SJCRH30 (cell line): ENCODE measurements around the gene SLC48A1. TPM values are rescaled to one million over a fixed set of nuclear protein-coding genes. Genes with fewer than 3 reads are reported as not detected.

ENCODE experiments used
- DNase-seq, 2 experiments: peaks; one replicate each; pipeline ENCODE4 v3.0.0-alpha.2; 2015 to 2020
- H3K27ac ChIP-seq: fragments of 250-450 bp; sonication (Bioruptor Pico); 2 replicates; pipeline ENCODE4 v1.5.1; 2020; ENCODE audit warnings: mild to moderate bottlenecking, moderate library complexity
- H3K27me3 ChIP-seq: fragments of 250-450 bp; sonication (Bioruptor Pico); 2 replicates; pipeline ENCODE4 v1.5.1; 2020; ENCODE audit warnings: mild to moderate bottlenecking, moderate library complexity
- H3K36me3 ChIP-seq: fragments of 250-450 bp; sonication (Bioruptor Pico); 2 replicates; pipeline ENCODE4 v1.5.1; 2020; ENCODE audit warnings: mild to moderate bottlenecking, moderate library complexity
- H3K4me1 ChIP-seq: fragments of 250-450 bp; sonication (Bioruptor Pico); 2 replicates; pipeline ENCODE4 v1.5.1; 2020; ENCODE audit warnings: mild to moderate bottlenecking, moderate library complexity
- H3K4me3 ChIP-seq: fragments of 250-450 bp; sonication (Bioruptor Pico); 2 replicates; pipeline ENCODE4 v1.5.1; 2020; ENCODE audit warnings: mild to moderate bottlenecking, moderate library complexity
- H3K9me3 ChIP-seq: fragments of 250-450 bp; sonication (Bioruptor Pico); replicated peaks from 2 replicates; pipeline ENCODE4 v1.5.1; 2020; ENCODE audit warnings: mild to moderate bottlenecking, moderate library complexity
- total RNA-seq: library from RNA; depleted of rRNA; stranded (reverse); fragments of >200 nt; shearing (Covaris generic); gene quantifications from 2 replicates; pipeline ENCODE4 v1.2.3, GENCODE V29; 2014; rRNA removed

The SLC48A1 gene
- 1.1 and 1.4 TPM in 2 replicates for total RNA-seq

DNA sequence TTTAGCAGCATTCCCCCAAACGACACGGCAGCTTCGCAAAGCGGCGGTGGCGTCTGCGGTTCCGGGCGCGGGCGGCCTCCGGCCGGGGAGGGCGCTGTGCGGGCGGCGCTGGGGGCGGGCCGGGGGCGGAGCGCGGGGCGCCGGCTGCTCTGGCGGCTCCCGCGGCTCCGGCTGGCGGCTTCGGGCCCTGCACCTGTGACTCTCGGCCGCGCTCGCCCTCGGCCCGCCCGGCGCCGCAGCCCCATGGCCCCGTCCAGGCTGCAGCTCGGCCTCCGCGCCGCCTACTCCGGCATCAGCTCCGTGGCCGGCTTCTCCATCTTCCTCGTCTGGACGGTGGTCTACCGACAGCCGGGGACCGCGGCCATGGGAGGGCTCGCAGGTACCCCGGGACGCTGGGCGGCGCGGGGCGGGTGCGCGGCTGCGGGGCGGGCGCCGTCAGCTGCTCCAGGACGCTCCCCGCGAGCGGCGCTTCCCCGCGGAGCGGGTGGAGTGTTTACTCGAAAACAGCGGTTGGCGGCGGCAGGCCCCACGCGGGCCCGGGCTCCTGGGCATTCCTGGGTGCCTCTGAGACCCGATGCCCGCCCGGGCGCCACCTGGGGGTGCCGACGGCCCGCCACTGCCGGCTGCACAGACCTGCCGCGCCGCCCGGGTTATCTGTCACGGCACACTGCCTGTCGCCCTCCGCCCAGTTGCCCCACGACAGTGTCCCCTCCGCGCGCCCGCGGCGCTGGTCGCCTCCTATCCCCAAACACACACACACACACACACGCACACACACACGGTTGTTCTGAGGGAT lies at the start of gene SLC48A1:
Gene SLC48A1 (plus strand): TSS at position 177 of the 796 bp plus-strand sequence. CDS start 67 bp downstream, at position 244.
- Histone ChIP-seq H3K27ac (no peak within 1 kb of the TSS), H3K4me3 (peak within 1 kb of the TSS; percentile 66), H3K9me3 (no peaks in the 10 kb centered on the region), H3K36me3 (no peaks in the 10 kb centered on the region), H3K4me1 (peaks cover 8% of the 10 kb centered on the region), H3K27me3 (no peaks in the 10 kb centered on the region)
- DNase-seq = peak; percentile 65 to 79

- DNase-seq = no peak
- Histone ChIP-seq H3K27ac (no peak within 1 kb of the TSS), H3K4me1 (peaks cover 23% of the 10 kb centered on the region), H3K9me3 (no peaks in the 10 kb centered on the region), H3K4me3 (no peak within 1 kb of the TSS), H3K36me3 (no peaks in the 10 kb centered on the region), H3K27me3 (no peaks in the 10 kb centered on the region)
Observed at GRCh38 chr12:47725091-47725772, 47.8 kb upstream of the SLC48A1 start, which contains the start of gene ENDOU. TSS of gene ENDOU (minus strand) at chr12:47725490. CDS start at chr12:47725413, 77 bp downstream.

GRCh38 chr12:47725893-47726292 lies 47.1 kb upstream of the SLC48A1 start:
- no peak overlapping the region for H3K4me3 ChIP-seq
- no peaks in the 10 kb centered on the region for H3K36me3 ChIP-seq
- no peaks in the 10 kb centered on the region for H3K27me3 ChIP-seq
- no peaks in the 10 kb centered on the region for H3K9me3 ChIP-seq
- H3K27ac ChIP-seq = no peak overlapping the region
- peaks cover 28% of the 10 kb centered on the region for H3K4me1 ChIP-seq
- no peak for DNase-seq

GRCh38 chr12:47729233-47729632 lies 43.8 kb upstream of the SLC48A1 start:
- Histone ChIP-seq H3K36me3 (no peaks in the 10 kb centered on the region), H3K9me3 (no peaks in the 10 kb centered on the region), H3K4me1 (peaks cover 28% of the 10 kb centered on the region), H3K27ac (no peak overlapping the region), H3K4me3 (no peak overlapping the region), H3K27me3 (no peaks in the 10 kb centered on the region)
- DNase-seq = peak; percentile 72 to 74

DNA sequence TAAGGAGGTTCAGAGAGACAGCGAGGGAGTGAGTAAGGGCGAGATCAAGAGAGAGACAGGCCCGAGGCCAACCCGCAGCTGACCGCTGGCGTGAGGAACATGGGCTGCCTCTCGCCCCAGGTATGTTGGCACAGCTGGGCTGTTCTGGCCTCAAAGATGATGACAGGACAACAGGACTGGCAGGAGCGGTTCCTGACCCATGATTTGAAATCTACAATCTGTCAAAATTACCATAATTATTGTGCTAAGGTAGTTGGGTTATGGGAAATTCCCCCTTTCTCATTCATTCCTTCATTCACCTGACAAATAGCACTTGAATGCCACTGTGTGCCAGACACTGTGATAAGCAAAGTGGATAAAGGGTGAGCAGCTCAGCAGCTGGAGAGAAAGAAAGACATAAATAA lies 42.7 kb upstream of the SLC48A1 start:
- Histone ChIP-seq H3K9me3 (no peaks in the 10 kb centered on the region), H3K27me3 (no peaks in the 10 kb centered on the region), H3K36me3 (no peaks in the 10 kb centered on the region), H3K27ac (no peak overlapping the region), H3K4me1 (peaks cover 39% of the 10 kb centered on the region), H3K4me3 (no peak overlapping the region)
- no peak for DNase-seq

DNA sequence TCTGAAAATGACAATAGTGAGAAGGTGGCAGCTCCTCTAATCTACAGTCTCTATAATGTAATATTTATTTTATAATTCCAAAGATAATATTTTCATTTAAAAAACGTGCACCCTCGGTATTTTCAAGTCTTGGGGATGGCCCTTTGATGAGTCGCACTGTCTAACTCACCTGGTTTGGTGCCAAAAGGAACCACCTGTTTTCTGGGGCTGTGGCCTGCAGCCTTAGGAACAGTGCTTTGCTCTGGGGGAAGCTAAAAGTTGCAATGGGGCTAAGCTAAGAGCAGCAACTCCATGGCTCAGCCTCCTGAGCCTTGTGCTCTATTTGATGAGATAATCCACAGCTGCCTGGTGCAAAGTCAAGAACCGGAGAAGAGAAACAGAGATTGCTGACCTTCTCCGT lies 41.3 kb upstream of the SLC48A1 start:
- Histone ChIP-seq H3K9me3 (no peaks in the 10 kb centered on the region), H3K4me1 (peaks cover 32% of the 10 kb centered on the region), H3K27ac (no peak overlapping the region), H3K27me3 (no peaks in the 10 kb centered on the region), H3K4me3 (no peak overlapping the region), H3K36me3 (no peaks in the 10 kb centered on the region)
- no peak for DNase-seq

DNA sequence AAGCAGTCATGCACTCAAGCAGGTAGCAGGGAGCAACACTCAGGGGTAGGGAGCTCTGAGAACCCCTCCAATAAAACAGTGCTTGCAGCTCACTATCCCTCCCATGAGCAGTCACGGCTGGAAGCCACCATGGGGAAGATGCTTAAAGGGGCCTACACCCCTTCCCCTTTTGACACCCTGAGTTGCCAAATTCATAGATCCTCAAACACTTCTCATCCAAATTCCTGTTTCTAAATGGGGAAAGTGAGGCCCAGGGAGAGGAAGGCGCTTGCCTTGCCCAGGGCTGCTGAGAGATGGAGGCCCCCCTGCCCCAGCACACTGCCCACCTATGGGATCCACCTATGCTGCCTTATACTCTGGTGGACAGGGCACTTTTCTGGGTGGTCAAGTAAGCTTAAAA lies 40.5 kb upstream of the SLC48A1 start:
- H3K4me1 ChIP-seq = peaks cover 32% of the 10 kb centered on the region
- H3K36me3 ChIP-seq = no peaks in the 10 kb centered on the region

GRCh38 chr12:47733142-47733541 lies 39.9 kb upstream of the SLC48A1 start:
- Histone ChIP-seq H3K27me3 (no peaks in the 10 kb centered on the region), H3K4me3 (no peak overlapping the region), H3K9me3 (no peaks in the 10 kb centered on the region), H3K4me1 (peaks cover 32% of the 10 kb centered on the region), H3K36me3 (no peaks in the 10 kb centered on the region), H3K27ac (no peak overlapping the region)
- DNase-seq = no peak

More for the DNA sequence above, 40.5 kb upstream of the SLC48A1 start:
- no peak for DNase-seq
- Histone ChIP-seq H3K4me3 (no peak overlapping the region), H3K27ac (no peak overlapping the region), H3K9me3 (no peaks in the 10 kb centered on the region), H3K27me3 (no peaks in the 10 kb centered on the region)

- peaks cover 19% of the 10 kb centered on the region for H3K4me1 ChIP-seq
- H3K36me3 ChIP-seq = no peaks in the 10 kb centered on the region
- DNase-seq = peak; percentile 71 to 73
- H3K27ac ChIP-seq = no peak overlapping the region
- no peaks in the 10 kb centered on the region for H3K27me3 ChIP-seq
- no peaks in the 10 kb centered on the region for H3K9me3 ChIP-seq
- H3K4me3 ChIP-seq = no peak overlapping the region
Observed at GRCh38 chr12:47734725-47735480, 38.1 kb upstream of the SLC48A1 start.

GRCh38 chr12:47735649-47736048 lies 37.4 kb upstream of the SLC48A1 start:
- Histone ChIP-seq H3K4me1 (peaks cover 17% of the 10 kb centered on the region), H3K4me3 (no peak overlapping the region), H3K27me3 (no peaks in the 10 kb centered on the region), H3K27ac (no peak overlapping the region), H3K9me3 (no peaks in the 10 kb centered on the region), H3K36me3 (no peaks in the 10 kb centered on the region)
- DNase-seq = no peak

GRCh38 chr12:47736216-47736615 lies 36.8 kb upstream of the SLC48A1 start:
- Histone ChIP-seq H3K36me3 (no peaks in the 10 kb centered on the region), H3K27me3 (no peaks in the 10 kb centered on the region), H3K4me1 (peaks cover 23% of the 10 kb centered on the region), H3K27ac (no peak overlapping the region), H3K9me3 (no peaks in the 10 kb centered on the region), H3K4me3 (no peak overlapping the region)
- no peak for DNase-seq

GRCh38 chr12:47736877-47737676 lies 36.0 kb upstream of the SLC48A1 start:
- Histone ChIP-seq H3K27me3 (no peaks in the 10 kb centered on the region), H3K4me1 (peaks cover 29% of the 10 kb centered on the region), H3K9me3 (no peaks in the 10 kb centered on the region), H3K27ac (no peak overlapping the region), H3K36me3 (no peaks in the 10 kb centered on the region), H3K4me3 (no peak overlapping the region)
- no peak for DNase-seq

DNA sequence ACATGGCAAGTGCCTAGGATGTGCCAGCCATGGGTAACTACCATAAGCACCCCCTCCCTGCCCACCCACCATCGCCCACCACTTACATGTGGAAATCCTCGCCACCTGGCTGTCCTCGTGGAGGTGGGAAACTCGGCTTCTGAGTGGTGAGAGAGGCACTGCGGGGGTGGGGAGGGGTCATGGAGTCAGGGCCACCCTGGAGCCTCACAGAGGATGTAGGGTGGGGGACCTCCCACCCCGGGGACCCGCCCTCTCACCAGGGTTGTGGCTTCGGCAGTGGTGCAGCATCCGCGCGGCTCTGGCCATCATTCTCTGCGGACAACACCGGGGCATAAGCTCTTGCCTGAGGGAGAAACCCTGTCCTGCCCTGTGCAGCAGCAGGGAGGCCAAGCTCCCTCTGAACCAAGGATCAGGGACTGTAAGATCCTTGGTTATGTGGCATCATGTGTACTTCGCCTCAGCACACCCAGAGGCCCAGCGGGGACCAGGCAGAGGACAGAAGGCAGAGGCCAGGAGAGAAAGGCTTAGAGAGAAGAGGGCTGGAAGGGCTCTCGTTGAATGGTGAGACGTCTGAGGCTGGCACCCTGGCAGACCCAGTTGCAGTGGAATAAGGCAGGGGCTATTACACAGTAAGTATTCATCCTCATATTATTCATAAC lies 35.0 kb upstream of the SLC48A1 start:
- no peak for DNase-seq
- Histone ChIP-seq H3K27ac (no peak overlapping the region), H3K4me3 (no peak overlapping the region), H3K9me3 (no peaks in the 10 kb centered on the region), H3K36me3 (no peaks in the 10 kb centered on the region), H3K27me3 (no peaks in the 10 kb centered on the region), H3K4me1 (peaks cover 29% of the 10 kb centered on the region)

DNA sequence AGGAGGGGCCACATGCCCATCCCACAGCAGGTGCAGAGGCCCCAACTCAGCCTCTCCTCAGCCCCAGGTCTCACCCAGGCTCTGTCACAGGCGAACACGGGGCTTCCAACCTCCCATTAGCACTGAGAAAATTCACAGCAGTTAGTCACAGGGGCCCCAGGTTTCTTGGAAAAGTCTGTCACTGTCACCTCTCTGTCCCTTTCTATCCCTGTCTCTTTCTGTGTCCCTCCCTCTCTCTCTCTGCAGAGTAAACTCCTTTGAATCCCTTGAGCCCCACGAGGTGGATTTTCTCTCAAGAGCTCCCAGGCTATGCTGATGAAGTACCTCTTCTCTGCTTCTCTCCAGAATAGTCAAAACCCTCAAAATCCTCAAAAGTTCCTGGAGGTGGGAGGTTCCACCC lies 33.7 kb upstream of the SLC48A1 start:
- Histone ChIP-seq H3K4me1 (peaks cover 29% of the 10 kb centered on the region), H3K9me3 (no peaks in the 10 kb centered on the region), H3K4me3 (no peak overlapping the region), H3K27me3 (peaks cover 6% of the 10 kb centered on the region; the same call in 1 of the 2 replicates), H3K27ac (no peak overlapping the region), H3K36me3 (no peaks in the 10 kb centered on the region)
- DNase-seq = no peak
